Thyroid gland (tissue), 4 donors: Measurements from ENCODE around the gene WDR3. TPM values are rescaled to one million over a fixed set of nuclear protein-coding genes. Genes with fewer than 3 reads are reported as not detected.

ENCODE experiments used
- DNase-seq, 2 donors: peaks; one replicate each; pipeline ENCODE4 v3.0.0-alpha.2; 2019
- H3K27ac ChIP-seq, 3 donors: fragments of 200-600 bp; sonication (generic); 1 replicate in 2 of 3; 2 replicates in 1 of 3; pipeline ENCODE4 v1.5.1; 2016 to 2019; ENCODE audit warnings: mild to moderate bottlenecking in 1 of 3, moderate library complexity in 1 of 3
- H3K27me3 ChIP-seq: fragments of 200-600 bp; sonication (generic); one replicate; pipeline ENCODE4 v1.5.1; 2019
- H3K36me3 ChIP-seq, 2 donors: fragments of 200-600 bp; sonication (generic); one replicate each; pipeline ENCODE4 v1.5.1; 2016 to 2019
- H3K4me1 ChIP-seq, 2 donors: fragments of 200-600 bp; sonication (generic); one replicate each; pipeline ENCODE4 v1.5.1; 2017 to 2019
- H3K4me3 ChIP-seq, 3 donors: fragments of 200-600 bp; sonication (generic); replicated peaks in 1 of 3; 1 replicate in 2 of 3; 2 replicates in 1 of 3; pipeline ENCODE4 v1.5.1; 2016; ENCODE audit warnings: mild to moderate bottlenecking in 1 of 3
- H3K9me3 ChIP-seq: fragments of 200-600 bp; sonication (generic); one replicate; pipeline ENCODE4 v1.5.1; 2017
- POLR2A ChIP-seq, 2 donors: fragments of 450-650 bp; IDR thresholded peaks; one replicate each; pipeline ENCODE4 v1.6.1; 2017; ENCODE audit warnings: antibody characterized with exemption in 2 of 2, mild to moderate bottlenecking in 2 of 2, moderate library complexity in 1 of 2
- WGBS, 2 donors: methylation state at CpG; one replicate each; pipeline ENCODE4 v1.1.5; 2017; 5-methylcytosine and 5-hydroxymethylcytosine counted together
- intact Hi-C: fragments of 100-400 bp; cut with DNase I; formaldehyde crosslinking; loops from one replicate; pipeline ENCODE4 v1.15.1; 2023
- total RNA-seq, 4 donors: library from RNA; depleted of rRNA; stranded (reverse); fragments of >200 nt; gene quantifications; one replicate each; pipeline ENCODE4 v1.2.3, GENCODE V29; 2016
- TF ChIP-seq, protein P1 (sequence below), 6 experiments: fragments of 200-600 bp in 3 of 6; fragments of 450-650 bp in 3 of 6; sonication (generic) in 3 of 6; IDR thresholded peaks; one replicate each; pipeline ENCODE4 v1.5.1; 2016 to 2019; ENCODE audit warnings: antibody characterized with exemption in 6 of 6, mild to moderate bottlenecking in 2 of 6, inconsistent platforms in 1 of 6, moderate library complexity in 1 of 6

Gene WDR3
- total RNA-seq, 4 donors from 2014 or later: 7.0 to 22.2 (median 19.1) TPM

DNA sequence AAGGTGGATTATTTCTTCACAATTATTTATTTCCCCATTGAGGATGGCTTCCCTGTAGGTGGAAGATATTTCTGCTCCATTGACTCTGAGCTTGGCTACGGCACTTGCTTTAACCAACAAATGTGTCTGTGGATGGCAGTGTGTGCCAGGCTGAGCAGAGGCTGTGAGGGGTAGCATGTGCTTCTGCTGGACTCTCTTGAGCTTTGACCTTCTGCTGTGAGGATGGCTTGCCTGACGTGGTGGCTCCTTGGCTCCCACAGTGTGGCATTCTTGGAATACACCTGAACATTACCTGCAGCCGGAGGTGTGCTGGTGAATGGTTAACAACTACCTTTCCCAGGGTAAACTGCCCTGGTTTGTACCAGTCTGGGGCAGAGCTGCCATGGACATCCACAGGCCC lies 46.8 kb downstream of the WDR3 start:
- Histone ChIP-seq H3K27me3 (no peaks in the 10 kb centered on the region), H3K36me3 (no peaks in the 10 kb centered on the region), H3K27ac (peak overlapping the region; percentile 1 to 39 (median 38)), H3K4me3 (no peak overlapping the region), H3K4me1 (peaks cover 1 to 11% of the 10 kb centered on the region in 2 donors), H3K9me3 (no peaks in the 10 kb centered on the region)
- 9 to 22% methylated on average over 1 to 3 of the region's 3 CpGs for WGBS, 2 donors
- TF ChIP-seq, protein P1, sequence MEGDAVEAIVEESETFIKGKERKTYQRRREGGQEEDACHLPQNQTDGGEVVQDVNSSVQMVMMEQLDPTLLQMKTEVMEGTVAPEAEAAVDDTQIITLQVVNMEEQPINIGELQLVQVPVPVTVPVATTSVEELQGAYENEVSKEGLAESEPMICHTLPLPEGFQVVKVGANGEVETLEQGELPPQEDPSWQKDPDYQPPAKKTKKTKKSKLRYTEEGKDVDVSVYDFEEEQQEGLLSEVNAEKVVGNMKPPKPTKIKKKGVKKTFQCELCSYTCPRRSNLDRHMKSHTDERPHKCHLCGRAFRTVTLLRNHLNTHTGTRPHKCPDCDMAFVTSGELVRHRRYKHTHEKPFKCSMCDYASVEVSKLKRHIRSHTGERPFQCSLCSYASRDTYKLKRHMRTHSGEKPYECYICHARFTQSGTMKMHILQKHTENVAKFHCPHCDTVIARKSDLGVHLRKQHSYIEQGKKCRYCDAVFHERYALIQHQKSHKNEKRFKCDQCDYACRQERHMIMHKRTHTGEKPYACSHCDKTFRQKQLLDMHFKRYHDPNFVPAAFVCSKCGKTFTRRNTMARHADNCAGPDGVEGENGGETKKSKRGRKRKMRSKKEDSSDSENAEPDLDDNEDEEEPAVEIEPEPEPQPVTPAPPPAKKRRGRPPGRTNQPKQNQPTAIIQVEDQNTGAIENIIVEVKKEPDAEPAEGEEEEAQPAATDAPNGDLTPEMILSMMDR (IDR thresholded peaks at IDR 0.05): no peak
- intact Hi-C loops: no loop called here
- DNase-seq: peak; percentile 76 to 82

DNA sequence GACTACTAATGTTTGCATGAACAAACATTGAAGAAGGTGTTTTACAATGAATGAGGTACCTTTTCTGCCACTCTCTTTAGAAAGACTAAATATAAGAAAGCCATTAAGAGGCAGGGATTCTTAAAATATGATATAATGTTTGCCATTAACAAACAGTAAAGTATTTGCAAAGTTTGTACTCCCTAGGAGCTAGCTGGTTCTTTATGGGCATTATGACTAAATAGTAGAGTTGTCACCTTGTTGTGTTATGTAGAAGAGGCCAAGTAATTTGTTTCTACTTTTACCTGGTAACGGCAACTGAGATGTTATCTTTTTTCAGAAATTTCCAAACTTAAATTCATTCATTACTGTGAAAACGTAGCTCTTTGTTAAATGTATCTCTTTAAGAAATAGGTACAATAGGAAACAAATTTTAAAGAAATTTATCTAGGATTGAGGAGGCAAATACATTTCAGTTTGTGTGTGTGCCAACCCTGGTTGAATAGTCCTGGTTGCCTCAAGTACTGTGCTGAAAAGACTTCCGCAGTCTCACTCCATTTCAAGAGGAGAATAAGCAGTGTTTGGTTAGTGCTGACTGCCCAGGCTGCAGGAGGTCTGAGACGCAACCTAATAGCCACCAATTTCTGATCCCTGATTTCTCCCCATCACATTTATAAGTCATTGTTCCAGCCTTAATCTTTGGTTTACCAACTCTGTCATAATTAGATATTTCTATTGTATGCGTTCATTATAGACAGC lies 52.1 kb downstream of the WDR3 start:
- Histone ChIP-seq H3K4me3 (no peak overlapping the region), H3K36me3 (no peaks in the 10 kb centered on the region), H3K4me1 (peaks cover 4 to 5% of the 10 kb centered on the region in 2 donors), H3K27ac (no peak overlapping the region), H3K9me3 (no peaks in the 10 kb centered on the region), H3K27me3 (no peaks in the 10 kb centered on the region)
- DNase-seq: peak; percentile 39 to 50
- TF ChIP-seq POLR2A (IDR thresholded peaks at IDR 0.05): no peak
- TF ChIP-seq, protein P1 (IDR thresholded peaks at IDR 0.05): no peak
- intact Hi-C loops: no loop called here
- WGBS, 2 donors: 54 to 65% methylated on average over 5 of the region's 5 CpGs

DNA sequence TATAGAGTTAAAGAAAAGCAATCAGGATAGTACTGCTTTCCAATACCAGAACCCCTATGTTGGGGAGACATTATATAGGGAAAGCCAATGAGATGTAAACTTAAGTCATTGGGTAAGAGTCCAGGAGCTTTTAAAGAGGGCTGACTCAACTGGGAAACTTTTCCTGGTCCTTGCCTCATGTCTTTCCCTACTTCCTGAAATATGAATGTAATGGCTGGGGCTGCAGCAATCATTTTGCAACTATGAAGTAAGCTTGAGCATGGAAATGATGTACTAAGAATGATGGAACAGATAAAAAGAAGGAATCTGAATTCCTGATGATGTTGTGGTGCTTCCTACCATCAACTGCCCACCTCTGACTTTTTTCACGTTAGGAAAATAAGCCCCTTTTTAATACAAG lies 55.7 kb downstream of the WDR3 start:
- no peak for DNase-seq
- WGBS, 2 donors: 86 to 90% methylated on average over 1 of the region's 1 CpG
- peaks cover 0 to 4% of the 10 kb centered on the region in 2 donors for H3K4me1 ChIP-seq
- intact Hi-C loops: no loop called here
- H3K27ac ChIP-seq: no peak overlapping the region
- H3K36me3 ChIP-seq: no peaks in the 10 kb centered on the region
- no peak overlapping the region for H3K4me3 ChIP-seq
- TF ChIP-seq, protein P1 (IDR thresholded peaks at IDR 0.05): no peak
- TF ChIP-seq POLR2A (IDR thresholded peaks at IDR 0.05): no peak
- H3K9me3 ChIP-seq: no peaks in the 10 kb centered on the region
- H3K27me3 ChIP-seq: no peaks in the 10 kb centered on the region

DNA sequence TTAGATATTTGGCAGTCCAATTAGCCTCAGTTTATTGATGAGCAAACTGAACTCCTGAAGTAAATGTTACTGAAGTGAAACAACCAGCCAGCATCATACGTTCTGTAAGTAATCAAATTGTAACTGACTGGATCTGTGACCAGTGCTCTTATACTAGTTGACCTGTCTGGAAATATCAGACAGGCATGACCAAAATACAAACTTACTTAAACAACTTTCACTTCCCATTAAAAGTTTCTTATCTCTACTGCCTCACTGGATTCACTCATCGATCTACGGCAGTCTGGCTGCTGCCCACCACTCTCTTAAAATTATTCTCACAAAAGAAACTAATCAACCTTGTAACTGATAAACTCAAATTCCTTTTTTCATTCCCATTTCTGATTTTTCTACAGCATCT lies 56.4 kb downstream of the WDR3 start:
- intact Hi-C loops: no loop called here
- no peak for DNase-seq
- no peak overlapping the region for H3K27ac ChIP-seq
- peaks cover 0 to 4% of the 10 kb centered on the region in 2 donors for H3K4me1 ChIP-seq
- TF ChIP-seq, protein P1 (IDR thresholded peaks at IDR 0.05): no peak
- H3K4me3 ChIP-seq: no peak overlapping the region
- H3K9me3 ChIP-seq: no peaks in the 10 kb centered on the region
- no peaks in the 10 kb centered on the region for H3K27me3 ChIP-seq
- WGBS, 2 donors: 88 to 90% methylated on average over 3 of the region's 3 CpGs
- H3K36me3 ChIP-seq: no peaks in the 10 kb centered on the region

DNA sequence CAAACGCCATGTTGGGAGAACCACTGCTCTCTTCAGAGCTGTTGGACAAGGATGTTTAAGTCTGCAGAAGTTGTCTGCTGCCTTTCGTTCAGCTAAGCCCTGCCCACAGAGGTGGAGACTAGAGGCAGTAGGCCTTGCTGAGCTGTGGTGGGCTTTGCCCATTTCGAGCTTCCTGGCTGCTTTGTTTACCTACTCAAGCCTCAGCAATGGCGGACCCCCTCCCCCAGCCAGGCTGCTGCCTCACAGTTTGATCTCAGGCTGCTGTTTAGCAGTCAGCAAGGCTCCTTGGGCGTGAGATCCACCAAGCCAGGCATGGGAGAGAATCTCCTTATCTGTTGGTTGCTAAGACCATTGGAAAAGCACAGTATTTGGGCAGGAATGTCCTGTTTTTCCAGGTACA lies 74.8 kb downstream of the WDR3 start:
- intact Hi-C loops: no loop called here
- Histone ChIP-seq H3K36me3 (no peaks in the 10 kb centered on the region), H3K27me3 (no peaks in the 10 kb centered on the region), H3K27ac (no peak overlapping the region), H3K9me3 (no peaks in the 10 kb centered on the region), H3K4me1 (no peaks in the 10 kb centered on the region), H3K4me3 (no peak overlapping the region)
- no peak for TF ChIP-seq POLR2A (IDR thresholded peaks at IDR 0.05)
- TF ChIP-seq, protein P1 (IDR thresholded peaks at IDR 0.05): no peak
- WGBS, 2 donors: 71 to 90% methylated on average over 2 to 4 of the region's 5 CpGs
- DNase-seq: no peak
